GM20431 (cell line): ENCODE data around the gene C19orf12.

Experiments
- in situ Hi-C: fragments of 300-500 bp; cut with MseI, MboI; formaldehyde crosslinking; loops from one replicate; pipeline ENCODE4 v1.15.0; 2020; ENCODE audit warnings: low sequenced_read_pairs; ENCODE audit not compliant: unreplicated experiment

C19orf12 gene

DNA sequence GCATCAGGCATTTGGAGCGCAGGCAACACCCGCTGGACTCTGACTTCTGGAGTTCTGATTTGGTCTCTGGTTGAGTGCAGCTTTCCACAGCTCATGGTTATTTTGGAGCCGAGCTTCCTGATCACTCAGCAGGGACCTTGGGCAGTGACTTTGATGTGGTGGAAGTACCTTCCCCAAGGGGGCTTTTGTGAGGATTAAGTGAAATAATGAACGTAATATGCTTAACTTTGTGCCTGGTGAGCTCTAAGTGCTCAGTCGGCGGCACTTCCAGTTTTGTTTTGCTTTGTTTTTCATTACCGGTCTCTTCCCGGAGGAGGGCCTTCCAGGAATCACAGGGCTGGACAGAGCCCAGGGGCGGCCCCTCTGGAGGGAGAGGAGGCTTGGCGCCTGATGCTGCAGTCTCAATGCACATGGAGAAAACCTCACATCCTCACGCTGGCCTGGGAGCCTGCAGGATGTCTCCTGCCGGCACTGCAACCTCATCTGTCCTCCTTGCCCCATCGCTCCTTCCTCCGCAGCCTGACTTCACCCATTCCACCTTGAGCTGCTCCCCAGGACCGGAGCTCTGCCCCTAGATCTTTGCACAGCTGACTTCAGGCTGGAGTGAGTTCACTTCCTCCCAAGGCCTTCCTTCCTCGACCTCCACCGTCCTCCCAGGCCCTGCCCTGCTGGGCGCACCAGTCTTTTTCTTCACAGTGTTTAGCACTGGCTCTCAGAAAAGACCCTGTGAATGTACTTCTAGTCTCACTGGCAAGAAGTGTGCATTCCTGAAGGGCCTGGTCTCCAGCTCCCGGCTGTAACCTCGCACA, 48.3 kb downstream of the C19orf12 start:
- in situ Hi-C loops = no loop called here

GRCh38 chr19:29665826-29666577, 49.1 kb downstream of the C19orf12 start:
- in situ Hi-C loops = no loop called here

GRCh38 chr19:29665215-29665825, 49.7 kb downstream of the C19orf12 start, which contains the start of gene PLEKHF1:
PLEKHF1 (plus strand) TSS chr19:29665461; CDS start chr19:29673840, 8,379 bp downstream.
- in situ Hi-C loops = no loop called here

DNA sequence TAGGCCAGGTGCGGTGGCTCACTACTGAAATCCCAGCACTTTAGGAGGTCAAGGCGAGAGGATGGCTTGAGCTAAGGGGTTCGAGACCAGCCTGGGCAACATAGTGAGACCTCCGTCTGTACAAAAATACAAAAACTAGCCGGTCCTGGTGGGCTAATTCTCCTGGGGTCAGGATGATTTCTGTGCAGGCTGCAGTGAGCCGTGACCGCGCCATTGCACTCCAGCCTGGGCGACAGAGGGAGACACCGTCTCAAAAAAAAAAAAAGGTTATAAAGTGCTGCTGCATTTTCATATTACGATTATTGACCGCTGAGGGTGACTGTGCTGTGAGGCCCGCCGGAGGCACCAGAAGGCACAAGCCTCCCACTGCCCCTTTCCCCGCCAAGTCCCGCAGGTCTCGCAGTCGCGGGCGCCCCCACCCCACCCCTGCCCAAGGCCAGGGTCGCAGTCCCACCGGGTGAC, 50.3 kb downstream of the C19orf12 start:
- in situ Hi-C loops = no loop called here

- in situ Hi-C loops = no loop called here
These were observed 51.0 kb downstream of the C19orf12 start for GRCh38 chr19:29663861-29664752.

GRCh38 chr19:29662604-29663404, 52.3 kb downstream of the C19orf12 start:
- in situ Hi-C loops = no loop called here

DNA sequence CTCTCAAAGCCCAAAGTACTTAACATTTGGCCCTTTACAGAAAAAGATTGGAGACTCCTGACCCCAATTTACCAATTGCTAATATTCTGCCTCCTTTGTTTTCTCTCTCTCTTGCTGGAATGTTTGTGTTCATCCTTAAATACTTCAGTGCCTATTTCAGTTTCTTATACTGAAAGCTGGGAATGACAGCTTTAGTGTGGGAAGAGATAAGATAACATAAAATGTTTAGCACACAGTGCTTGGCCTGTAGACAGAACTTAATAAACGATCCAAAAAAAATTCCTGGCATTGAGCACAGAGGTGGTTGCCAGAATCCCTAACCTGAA, 52.8 kb downstream of the C19orf12 start:
- in situ Hi-C loops = no loop called here

GRCh38 chr19:29660835-29661234, 54.2 kb downstream of the C19orf12 start:
- in situ Hi-C loops = no loop called here

DNA sequence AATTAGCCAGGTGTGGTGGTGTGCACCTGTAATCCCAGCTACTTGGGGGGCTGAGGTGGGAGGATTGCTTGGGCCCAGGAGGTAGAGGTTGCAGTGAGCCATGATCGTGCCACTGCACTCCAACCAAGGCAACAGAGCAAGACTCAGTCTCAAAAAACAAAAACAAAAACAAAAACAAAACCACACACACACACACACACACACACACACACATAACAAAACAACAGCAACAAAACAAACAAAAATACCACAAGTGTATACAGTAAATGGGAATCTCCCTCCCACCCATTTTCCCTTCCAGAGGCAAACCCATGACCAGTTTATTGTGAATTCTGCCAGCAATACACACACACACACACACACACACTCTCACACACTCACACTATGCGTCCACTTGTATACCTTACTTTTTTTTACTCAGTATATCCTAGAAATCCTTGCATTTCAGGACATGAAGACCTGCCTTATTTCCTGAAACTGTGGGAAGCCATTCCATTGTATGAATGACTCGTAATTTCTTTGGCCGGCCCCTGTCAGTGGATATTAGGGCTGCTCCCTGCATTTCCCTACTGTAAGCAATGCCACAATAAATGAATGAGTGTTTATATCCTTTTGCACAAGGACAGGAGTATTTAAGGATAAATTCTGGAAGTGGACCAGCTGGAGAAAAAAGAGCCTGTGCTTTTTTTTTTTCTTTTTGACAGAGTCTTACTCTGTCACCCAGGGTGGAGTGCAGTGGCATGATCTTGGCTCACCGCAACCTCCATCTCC, 56.7 kb downstream of the C19orf12 start:
- in situ Hi-C loops = no loop called here

- in situ Hi-C loops = no loop called here
These were observed 59.3 kb downstream of the C19orf12 start for GRCh38 chr19:29655648-29656335.

DNA sequence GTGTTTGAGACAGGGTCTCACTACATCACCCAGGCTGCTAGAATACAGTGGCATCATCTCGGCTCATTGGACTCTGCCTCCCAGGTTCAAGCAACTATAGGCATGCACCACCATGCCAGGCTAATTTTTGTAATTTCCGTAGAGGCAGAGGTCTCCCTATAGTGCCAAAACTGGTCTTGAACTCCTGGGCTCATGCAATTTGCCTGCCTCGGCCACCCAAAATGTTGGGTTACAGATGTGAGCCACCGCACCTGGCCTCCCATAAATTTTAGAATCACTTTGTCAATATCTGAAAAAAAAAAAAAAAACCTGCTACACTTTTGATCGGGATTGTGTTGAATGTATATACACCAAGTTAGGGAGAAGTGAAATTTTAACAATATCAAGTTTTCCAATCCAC, 61.7 kb downstream of the C19orf12 start:
- in situ Hi-C loops = no loop called here

GRCh38 chr19:29651622-29652394, 63.3 kb downstream of the C19orf12 start:
- in situ Hi-C loops = no loop called here

DNA sequence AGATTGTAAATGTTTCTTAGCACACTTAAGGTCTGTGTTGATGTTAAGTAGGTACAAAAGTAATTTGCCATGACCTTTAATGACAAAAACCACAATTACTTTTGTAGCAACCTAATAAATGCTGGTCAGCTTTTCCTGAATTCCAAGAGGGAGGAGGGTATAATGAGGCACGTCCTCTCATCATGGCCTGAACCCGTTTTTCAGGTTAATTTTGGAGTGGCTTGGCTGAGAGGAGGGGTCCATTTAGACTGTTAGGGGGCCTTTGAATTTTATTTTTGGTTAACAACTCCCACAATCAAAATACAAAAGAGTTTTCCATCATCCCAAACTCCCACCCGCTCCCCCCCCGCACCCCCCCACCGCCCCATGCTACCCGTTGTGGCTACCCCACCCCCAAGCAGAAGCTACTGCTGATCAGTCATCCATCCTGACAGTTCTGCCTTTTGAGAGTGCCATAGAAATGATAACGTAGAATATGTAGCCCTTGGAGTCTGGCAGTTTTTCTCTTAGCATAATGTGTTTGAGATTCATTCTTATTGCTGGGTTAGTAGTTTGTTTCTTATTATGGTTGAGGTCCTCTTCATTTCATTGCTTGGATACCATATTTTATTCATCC, 64.2 kb downstream of the C19orf12 start:
- in situ Hi-C loops = no loop called here
